Astrocyte (in vitro differentiated cells and primary cell): ENCODE data around the gene DOCK7. TPM values are rescaled to one million over a fixed set of nuclear protein-coding genes. Genes with fewer than 3 reads are reported as not detected.

Experiments used
- DNase-seq: peaks from one replicate; pipeline ENCODE4 v3.0.0-alpha.2; 2010; ENCODE audit warnings: low read depth
- FAIRE-seq: peaks from 2 replicates; lab custom pipeline; 2011; peaks lifted over from hg19 to GRCh38; lab: Jason Lieb, UNC
- H2AFZ ChIP-seq: 2 replicates; pipeline ENCODE4 v1.6.0; 2012; ENCODE audit warnings: low read depth, low read length, inconsistent platforms
- H3K27ac ChIP-seq: 2 replicates; pipeline ENCODE4 v1.5.1; 2011; ENCODE audit warnings: low read depth, low read length, inconsistent platforms
- H3K27me3 ChIP-seq: 2 replicates; pipeline ENCODE4 v1.6.0; 2011; ENCODE audit warnings: low read length, inconsistent platforms; ENCODE audit not compliant: insufficient read depth
- H3K36me3 ChIP-seq: 2 replicates; pipeline ENCODE4 v1.5.1; 2011; ENCODE audit warnings: low read length, inconsistent platforms; ENCODE audit not compliant: insufficient read depth
- H3K4me1 ChIP-seq: 2 replicates; pipeline ENCODE4 v1.5.1; 2011; ENCODE audit warnings: low read length, inconsistent platforms; ENCODE audit not compliant: insufficient read depth
- H3K4me2 ChIP-seq: 2 replicates; pipeline ENCODE4 v1.6.0; 2012; ENCODE audit warnings: low read length, inconsistent platforms
- H3K4me3 ChIP-seq: 2 replicates; pipeline ENCODE4 v1.5.1; 2011; ENCODE audit warnings: low read depth, mild to moderate bottlenecking, low read length, inconsistent platforms; ENCODE audit not compliant: insufficient read depth
- H3K79me2 ChIP-seq: 2 replicates; pipeline ENCODE4 v1.6.0; 2012; ENCODE audit warnings: mild to moderate bottlenecking, low read length, inconsistent platforms; ENCODE audit not compliant: insufficient read depth
- H3K9ac ChIP-seq: 2 replicates; pipeline ENCODE4 v1.6.0; 2012; ENCODE audit warnings: mild to moderate bottlenecking, low read length, inconsistent platforms
- H3K9me3 ChIP-seq: 2 replicates; pipeline ENCODE4 v1.5.1; 2012; ENCODE audit warnings: low read depth, mild to moderate bottlenecking, low read length, inconsistent platforms; ENCODE audit not compliant: insufficient read depth
- H4K20me1 ChIP-seq: 2 replicates; pipeline ENCODE4 v1.6.0; 2012; ENCODE audit warnings: low read length, inconsistent platforms; ENCODE audit not compliant: insufficient read depth
- H3K27ac Mint-ChIP-seq: one replicate; pipeline ENCODE4 v1.8.0; 2021; ENCODE audit warnings: mild to moderate bottlenecking, mixed read lengths; ENCODE audit not compliant: unreplicated experiment
- H3K27me3 Mint-ChIP-seq: one replicate; pipeline ENCODE4 v1.8.0; 2021; ENCODE audit warnings: low read depth, mixed read lengths; ENCODE audit not compliant: unreplicated experiment
- H3K36me3 Mint-ChIP-seq: one replicate; pipeline ENCODE4 v1.8.0; 2021; ENCODE audit warnings: low read depth, mixed read lengths; ENCODE audit not compliant: unreplicated experiment
- H3K4me1 Mint-ChIP-seq: one replicate; pipeline ENCODE4 v1.8.0; 2021; ENCODE audit warnings: low read depth, mixed read lengths; ENCODE audit not compliant: unreplicated experiment
- H3K4me3 Mint-ChIP-seq: one replicate; pipeline ENCODE4 v1.8.0; 2021; ENCODE audit warnings: mild to moderate bottlenecking, moderate library complexity, mixed read lengths; ENCODE audit not compliant: unreplicated experiment
- H3K9me3 Mint-ChIP-seq: one replicate; pipeline ENCODE4 v1.8.0; 2021; ENCODE audit warnings: mild to moderate bottlenecking, mixed read lengths; ENCODE audit not compliant: unreplicated experiment
- CTCF ChIP-seq: IDR thresholded peaks from 2 replicates; pipeline ENCODE4 v1.5.1; 2011; ENCODE audit warnings: low read depth, mild to moderate bottlenecking, inconsistent platforms, low read length, moderate library complexity; ENCODE audit not compliant: insufficient read depth
- EZH2 ChIP-seq: IDR thresholded peaks from 2 replicates; pipeline ENCODE4 v1.6.1; 2012; ENCODE audit warnings: mild to moderate bottlenecking, low read length, inconsistent platforms; ENCODE audit not compliant: insufficient read depth
- total RNA-seq: library from RNA; stranded (reverse); gene quantifications from 2 replicates; pipeline ENCODE4 v1.2.1, GENCODE V29; 2021

The DOCK7 gene
- total RNA-seq, 1 donor from 2014 or later = 68.7 TPM

- TF ChIP-seq CTCF = no peak
- no peak for TF ChIP-seq EZH2
- Mint-ChIP-seq H3K4me1 (no peaks in the 10 kb centered on the region), H3K27ac (no peak overlapping the region)
Measured at GRCh38 chr1:62492521-62492920, 195.7 kb downstream of the DOCK7 start.

GRCh38 chr1:62487956-62488355 lies 200.2 kb downstream of the DOCK7 start:
- Histone ChIP-seq H2AFZ (no peak overlapping the region), H3K27ac (no peak overlapping the region), H3K4me1 (no peaks in the 10 kb centered on the region), H3K79me2 (no peaks in the 10 kb centered on the region), H3K4me3 (no peak overlapping the region), H4K20me1 (no peaks in the 10 kb centered on the region), H3K9me3 (no peaks in the 10 kb centered on the region), H3K4me2 (no peak overlapping the region), H3K36me3 (peaks cover 11% of the 10 kb centered on the region), H3K9ac (no peak overlapping the region), H3K27me3 (no peaks in the 10 kb centered on the region)
- no peaks in the 10 kb centered on the region for H3K36me3 Mint-ChIP-seq
- H3K4me3 Mint-ChIP-seq = no peak overlapping the region
- TF ChIP-seq EZH2 (no peak), CTCF (no peak)
- DNase-seq (no peak), FAIRE-seq (no peak)
- no peak overlapping the region for H3K27ac Mint-ChIP-seq
- no peaks in the 10 kb centered on the region for H3K27me3 Mint-ChIP-seq
- no peaks in the 10 kb centered on the region for H3K9me3 Mint-ChIP-seq
- no peaks in the 10 kb centered on the region for H3K4me1 Mint-ChIP-seq

More at GRCh38 chr1:62492521-62492920, 195.7 kb downstream of the DOCK7 start:
- no peak overlapping the region for H3K27ac ChIP-seq
- Mint-ChIP-seq H3K4me3 (no peak overlapping the region), H3K36me3 (peaks cover 6% of the 10 kb centered on the region), H3K27me3 (no peaks in the 10 kb centered on the region), H3K9me3 (no peaks in the 10 kb centered on the region)
- H3K36me3 ChIP-seq = peaks cover 11% of the 10 kb centered on the region
- DNase-seq (no peak), FAIRE-seq (no peak)
- H2AFZ ChIP-seq = no peak overlapping the region
- no peaks in the 10 kb centered on the region for H3K9me3 ChIP-seq
- H3K4me3 ChIP-seq = no peak overlapping the region
- H3K4me2 ChIP-seq = no peak overlapping the region
- H3K9ac ChIP-seq = no peak overlapping the region
- no peaks in the 10 kb centered on the region for H3K79me2 ChIP-seq
- no peaks in the 10 kb centered on the region for H3K4me1 ChIP-seq
- H3K27me3 ChIP-seq = no peaks in the 10 kb centered on the region
- H4K20me1 ChIP-seq = no peaks in the 10 kb centered on the region

GRCh38 chr1:62484824-62485468 lies 203.2 kb downstream of the DOCK7 start:
- Histone ChIP-seq H2AFZ (no peak overlapping the region), H3K9me3 (no peaks in the 10 kb centered on the region), H3K36me3 (peaks cover 3% of the 10 kb centered on the region), H3K79me2 (no peaks in the 10 kb centered on the region), H4K20me1 (no peaks in the 10 kb centered on the region), H3K27me3 (no peaks in the 10 kb centered on the region), H3K4me1 (no peaks in the 10 kb centered on the region), H3K27ac (no peak overlapping the region), H3K4me2 (no peak overlapping the region), H3K9ac (no peak overlapping the region), H3K4me3 (no peak overlapping the region)
- H3K27me3 Mint-ChIP-seq = no peaks in the 10 kb centered on the region
- FAIRE-seq (no peak), DNase-seq (no peak)
- H3K4me1 Mint-ChIP-seq = peaks cover 2% of the 10 kb centered on the region
- H3K36me3 Mint-ChIP-seq = no peaks in the 10 kb centered on the region
- no peak for TF ChIP-seq CTCF
- no peak for TF ChIP-seq EZH2
- H3K4me3 Mint-ChIP-seq = no peak overlapping the region
- H3K27ac Mint-ChIP-seq = no peak overlapping the region
- no peaks in the 10 kb centered on the region for H3K9me3 Mint-ChIP-seq
